Mucosa of descending colon (tissue), 3 donors: ENCODE data around the gene GTF2F2. TPM values are rescaled to one million over a fixed set of nuclear protein-coding genes. Genes with fewer than 3 reads are reported as not detected.
A peak's percentile ranks its signal among the peaks of the same experiment; 100 is the strongest.

Experiments
- ATAC-seq: fragments of 200-7000 bp; cut with Tn5 transposase; one replicate; pipeline ENCODE4 v1.9.1; 2020; ENCODE audit warnings: mild to moderate bottlenecking, moderate library complexity
- DNase-seq, 3 donors: peaks; one replicate each; pipeline ENCODE4 v3.0.0-alpha.2; 2020
- H3K36me3 ChIP-seq: fragments of 200-600 bp; one replicate; pipeline ENCODE4 v1.8.0; 2021; ENCODE audit warnings: low read depth, mild to moderate bottlenecking
- H3K4me1 ChIP-seq: fragments of 200-600 bp; one replicate; pipeline ENCODE4 v1.8.0; 2021; ENCODE audit warnings: low read depth, mild to moderate bottlenecking
- H3K4me3 ChIP-seq: fragments of 200-600 bp; one replicate; pipeline ENCODE4 v1.8.0; 2021; ENCODE audit warnings: mild to moderate bottlenecking
- H3K9me3 ChIP-seq: fragments of 200-600 bp; one replicate; pipeline ENCODE4 v1.8.0; 2021; ENCODE audit warnings: mild to moderate bottlenecking
- intact Hi-C, 2 donors: fragments of 100-400 bp; cut with DNase I in 1 of 2; cut with micrococcal nuclease in 1 of 2; formaldehyde crosslinking; loops; one replicate each; pipeline versions ENCODE4 v1.11.0 to v1.11.1; 2022; cut with DNase I, micrococcal nuclease
- total RNA-seq, 3 donors: library from RNA; stranded (reverse); fragmentation: NEBNext Ultra II Directional in 2 of 3; extraction: Animal tissue kit (Norgen Biotek cat#: 25700) in 2 of 3; gene quantifications; one replicate each; pipeline versions ENCODE4 v1.2.1 to v1.2.4, GENCODE V29; 2021 to 2023
- TF ChIP-seq, protein P1 (sequence below): fragments of 200-600 bp; IDR thresholded peaks from one replicate; pipeline ENCODE4 v1.8.0; 2022; ENCODE audit warnings: antibody characterized with exemption, mild to moderate bottlenecking
- donor health status: DM: no; HTN: no; CAD: no; lungs with moderate emphysema.
- donor health status: DM: no; HTN: no; CAD: no.
- donor health status: DM: no; HTN: yes; CAD: no.

GTF2F2 gene
- total RNA-seq, 3 donors from 2014 or later = 15.4 to 22.0 (median 15.9) TPM

- TF ChIP-seq, protein P1, sequence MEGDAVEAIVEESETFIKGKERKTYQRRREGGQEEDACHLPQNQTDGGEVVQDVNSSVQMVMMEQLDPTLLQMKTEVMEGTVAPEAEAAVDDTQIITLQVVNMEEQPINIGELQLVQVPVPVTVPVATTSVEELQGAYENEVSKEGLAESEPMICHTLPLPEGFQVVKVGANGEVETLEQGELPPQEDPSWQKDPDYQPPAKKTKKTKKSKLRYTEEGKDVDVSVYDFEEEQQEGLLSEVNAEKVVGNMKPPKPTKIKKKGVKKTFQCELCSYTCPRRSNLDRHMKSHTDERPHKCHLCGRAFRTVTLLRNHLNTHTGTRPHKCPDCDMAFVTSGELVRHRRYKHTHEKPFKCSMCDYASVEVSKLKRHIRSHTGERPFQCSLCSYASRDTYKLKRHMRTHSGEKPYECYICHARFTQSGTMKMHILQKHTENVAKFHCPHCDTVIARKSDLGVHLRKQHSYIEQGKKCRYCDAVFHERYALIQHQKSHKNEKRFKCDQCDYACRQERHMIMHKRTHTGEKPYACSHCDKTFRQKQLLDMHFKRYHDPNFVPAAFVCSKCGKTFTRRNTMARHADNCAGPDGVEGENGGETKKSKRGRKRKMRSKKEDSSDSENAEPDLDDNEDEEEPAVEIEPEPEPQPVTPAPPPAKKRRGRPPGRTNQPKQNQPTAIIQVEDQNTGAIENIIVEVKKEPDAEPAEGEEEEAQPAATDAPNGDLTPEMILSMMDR = no peak
- ATAC-seq = no peak
- Histone ChIP-seq H3K4me1 (no peaks in the 10 kb centered on the region), H3K36me3 (no peaks in the 10 kb centered on the region), H3K4me3 (no peak overlapping the region), H3K9me3 (no peaks in the 10 kb centered on the region)
- DNase-seq = no peak
- intact Hi-C loops = no loop called here
Observed at GRCh38 chr13:45174478-45174877, 54.2 kb downstream of the GTF2F2 start.

GRCh38 chr13:45178349-45179162 is 58.2 kb downstream of the GTF2F2 start:
- ATAC-seq (peak; percentile 52), DNase-seq (no peak)
- Histone ChIP-seq H3K9me3 (no peaks in the 10 kb centered on the region), H3K36me3 (no peaks in the 10 kb centered on the region), H3K4me3 (no peak overlapping the region), H3K4me1 (no peaks in the 10 kb centered on the region)
- TF ChIP-seq, protein P1 = no peak
- intact Hi-C loops = no loop called here

DNA sequence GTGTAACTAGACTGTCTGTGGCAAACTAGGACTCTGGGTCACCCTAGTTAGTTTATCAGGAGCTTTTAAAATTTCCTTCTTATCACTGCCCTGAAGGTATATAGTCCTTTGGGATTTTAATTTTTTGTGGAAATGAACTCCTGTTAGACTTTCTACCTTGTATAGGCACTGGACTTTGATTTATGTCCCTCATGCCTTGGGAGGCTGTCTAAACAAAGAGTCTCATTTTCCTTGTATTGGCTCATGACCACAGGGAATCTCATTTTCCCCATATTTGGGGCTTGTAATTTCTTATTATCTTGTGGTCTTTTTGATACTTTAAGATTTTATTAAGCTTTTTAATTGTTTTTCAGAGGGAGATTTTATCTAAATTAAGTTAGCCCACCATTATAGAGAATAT is 59.1 kb downstream of the GTF2F2 start:
- peak in 1 of 3 donors; percentile 33 for DNase-seq

DNA sequence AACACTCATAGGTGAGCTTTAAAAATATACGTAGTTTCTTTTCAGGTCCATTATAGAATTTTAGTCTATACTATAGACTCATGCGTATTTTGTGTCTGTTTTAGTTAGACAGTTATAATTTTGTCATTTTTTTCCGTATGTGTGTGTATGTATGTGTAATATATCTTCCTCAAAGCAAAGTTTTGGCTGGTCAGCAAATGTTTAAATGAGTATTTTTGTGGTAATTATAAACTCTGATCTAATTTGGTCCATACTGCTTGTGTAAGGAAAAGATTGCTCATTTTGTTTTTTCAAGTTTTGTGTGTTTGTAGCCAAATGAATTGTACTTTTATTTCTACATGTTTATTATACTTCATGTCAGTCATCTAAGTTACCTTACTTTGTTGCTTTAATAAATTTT is 60.0 kb downstream of the GTF2F2 start:
- Histone ChIP-seq H3K9me3 (no peaks in the 10 kb centered on the region), H3K36me3 (no peaks in the 10 kb centered on the region), H3K4me3 (no peak overlapping the region), H3K4me1 (no peaks in the 10 kb centered on the region)
- DNase-seq (no peak), ATAC-seq (no peak)
- intact Hi-C loops = no loop called here
- TF ChIP-seq, protein P1 = no peak

More for the DNA sequence above, 59.1 kb downstream of the GTF2F2 start:
- Histone ChIP-seq H3K4me1 (no peaks in the 10 kb centered on the region), H3K4me3 (no peak overlapping the region), H3K36me3 (no peaks in the 10 kb centered on the region), H3K9me3 (no peaks in the 10 kb centered on the region)
- TF ChIP-seq, protein P1 = no peak
- intact Hi-C loops = no loop called here
- peak; percentile 90 for ATAC-seq

- H3K9me3 ChIP-seq = no peaks in the 10 kb centered on the region
- intact Hi-C loops = no loop called here
- H3K36me3 ChIP-seq = no peaks in the 10 kb centered on the region
- TF ChIP-seq, protein P1 = no peak
- DNase-seq (no peak), ATAC-seq (no peak)
- H3K4me1 ChIP-seq = no peaks in the 10 kb centered on the region
- no peak overlapping the region for H3K4me3 ChIP-seq
Observed at GRCh38 chr13:45180713-45181601, 60.6 kb downstream of the GTF2F2 start.
